NB4 (cell line): ENCODE measurements around the gene KLHL21.
A peak's percentile ranks its signal among the peaks of the same experiment; 100 is the strongest.
"Not testable (repeated sequence)": the region's sequence is repeated elsewhere in the genome, so short reads cannot be mapped to it uniquely, and the experiment has no call there.

ENCODE experiments used
- DNase-seq: peaks from one replicate; pipeline ENCODE4 v3.0.0; 2010; ENCODE audit warnings: low read depth
- H3K4me3 ChIP-seq: one replicate; pipeline ENCODE4 v1.5.1; 2011; ENCODE audit warnings: mild to moderate bottlenecking, low read depth, low read length, moderate library complexity
- CTCF ChIP-seq: IDR thresholded peaks from one replicate; pipeline ENCODE4 v1.5.1; 2012; ENCODE audit warnings: low read depth, low read length
- MAX ChIP-seq: IDR thresholded peaks from 2 replicates; pipeline ENCODE4 v1.6.1; 2011; ENCODE audit warnings: low read depth, low read length
- MYC ChIP-seq: IDR thresholded peaks from 2 replicates; pipeline ENCODE4 v1.6.1; 2011; ENCODE audit warnings: low read depth, low read length
- POLR2A ChIP-seq: IDR thresholded peaks from 2 replicates; pipeline ENCODE4 v1.6.1; 2011; ENCODE audit warnings: mild to moderate bottlenecking; ENCODE audit not compliant: insufficient read length; ENCODE audit errors: extremely low read depth

Gene KLHL21

GRCh38 chr1:6638226-6638625 is 35.6 kb upstream of the KLHL21 start:
- no peak overlapping the region for H3K4me3 ChIP-seq
- TF ChIP-seq MAX (no peak), CTCF (no peak), MYC (no peak), POLR2A (no peak)
- no peak for DNase-seq

GRCh38 chr1:6637770-6638169 is 35.1 kb upstream of the KLHL21 start:
- no peak for DNase-seq
- no peak for TF ChIP-seq MYC
- TF ChIP-seq POLR2A: no peak
- TF ChIP-seq CTCF: no peak
- TF ChIP-seq MAX: no peak
- H3K4me3 ChIP-seq: no peak overlapping the region

GRCh38 chr1:6636778-6637177 is 34.1 kb upstream of the KLHL21 start:
- not testable (repeated sequence) for DNase-seq, H3K4me3 ChIP-seq

GRCh38 chr1:6635910-6636760 is 33.5 kb upstream of the KLHL21 start:
- no peak for TF ChIP-seq CTCF
- no peak for TF ChIP-seq MAX
- no peak for TF ChIP-seq MYC
- TF ChIP-seq POLR2A: no peak
- H3K4me3 ChIP-seq: no peak overlapping the region
- DNase-seq: peak; percentile 30

GRCh38 chr1:6635161-6635909 is 32.7 kb upstream of the KLHL21 start:
- DNase-seq: no peak
- TF ChIP-seq CTCF: no peak
- no peak overlapping the region for H3K4me3 ChIP-seq

- H3K4me3 ChIP-seq: no peak overlapping the region
- TF ChIP-seq CTCF (peak; percentile 47), POLR2A (no peak), MYC (no peak)
- DNase-seq: peak; percentile 52
These were observed 31.8 kb upstream of the KLHL21 start for GRCh38 chr1:6634371-6635052.
